Measurements from ENCODE around the gene PAGE3.

Gene PAGE3

GRCh38 chrX:55264816-55265215 is at the start of gene PAGE3:
Gene PAGE3 (minus strand): TSS chrX:55264916. CDS start chrX:55263903, 1,013 bp downstream.
- H3K9ac ChIP-seq = no peak within 1 kb of the TSS
- no peak within 1 kb of the TSS for H3K27ac ChIP-seq
- H3K4me2 ChIP-seq = no peak within 1 kb of the TSS
- peaks cover 29% of the 10 kb centered on the region for H3K27me3 ChIP-seq
- H3K9me3 ChIP-seq = peaks cover 7% of the 10 kb centered on the region
- H3K4me1 ChIP-seq = no peaks in the 10 kb centered on the region
- no peak for TF ChIP-seq Cebpa-rat (IDR thresholded peaks at IDR 0.05)
- H3K36me3 ChIP-seq = no peaks in the 10 kb centered on the region
- H3K4me3 ChIP-seq = no peak within 1 kb of the TSS
- no peaks in the 10 kb centered on the region for H4K20me1 ChIP-seq

- no peak overlapping the region for H3K4me2 ChIP-seq
- H3K27ac ChIP-seq = no peak overlapping the region
- no peaks in the 10 kb centered on the region; the same call in 1 of the 2 replicates for H4K20me1 ChIP-seq
- H3K4me1 ChIP-seq = no peaks in the 10 kb centered on the region
- no peaks in the 10 kb centered on the region for H3K36me3 ChIP-seq
- H3K9me3 ChIP-seq = no peaks in the 10 kb centered on the region
- no peak overlapping the region for H3K4me3 ChIP-seq
- no peak for TF ChIP-seq Cebpa-rat (IDR thresholded peaks at IDR 0.05)
- no peak overlapping the region for H3K9ac ChIP-seq
- peaks cover 78% of the 10 kb centered on the region for H3K27me3 ChIP-seq
Observed at GRCh38 chrX:55312655-55313054, 47.9 kb upstream of the PAGE3 start.

GRCh38 chrX:55290963-55291362 is 26.2 kb upstream of the PAGE3 start:
- no peak for TF ChIP-seq Cebpa-rat (IDR thresholded peaks at IDR 0.05)
- H3K4me1 ChIP-seq = no peaks in the 10 kb centered on the region
- H3K27ac ChIP-seq = no peak overlapping the region
- H3K4me2 ChIP-seq = no peak overlapping the region
- no peak overlapping the region for H3K9ac ChIP-seq
- no peaks in the 10 kb centered on the region for H4K20me1 ChIP-seq
- no peaks in the 10 kb centered on the region for H3K36me3 ChIP-seq
- H3K27me3 ChIP-seq = peaks cover 23% of the 10 kb centered on the region; the same call in 1 of the 2 replicates
- H3K4me3 ChIP-seq = no peak overlapping the region
- H3K9me3 ChIP-seq = peaks cover 12% of the 10 kb centered on the region

- Histone ChIP-seq H3K9ac (no peak overlapping the region), H3K27ac (no peak overlapping the region), H3K4me1 (no peaks in the 10 kb centered on the region), H3K4me3 (no peak overlapping the region), H3K27me3 (peaks cover 69% of the 10 kb centered on the region), H3K4me2 (no peak overlapping the region), H4K20me1 (no peaks in the 10 kb centered on the region), H3K9me3 (peaks cover 4% of the 10 kb centered on the region; the same call in 1 of the 2 replicates), H3K36me3 (no peaks in the 10 kb centered on the region)
- no peak for TF ChIP-seq Cebpa-rat (IDR thresholded peaks at IDR 0.05)
Observed at GRCh38 chrX:55279832-55280231, 15.1 kb upstream of the PAGE3 start.

GRCh38 chrX:55260806-55261205 is 3.9 kb downstream of the PAGE3 start:
- Histone ChIP-seq H3K4me1 (no peaks in the 10 kb centered on the region), H3K27me3 (peaks cover 24% of the 10 kb centered on the region), H3K9me3 (no peaks in the 10 kb centered on the region), H3K27ac (no peak overlapping the region), H3K4me2 (no peak overlapping the region), H3K9ac (no peak overlapping the region), H3K4me3 (no peak overlapping the region), H3K36me3 (no peaks in the 10 kb centered on the region), H4K20me1 (no peaks in the 10 kb centered on the region)
- TF ChIP-seq Cebpa-rat (IDR thresholded peaks at IDR 0.05) = no peak

- no peak overlapping the region for H3K27ac ChIP-seq
- H4K20me1 ChIP-seq = no peaks in the 10 kb centered on the region
- TF ChIP-seq Cebpa-rat (IDR thresholded peaks at IDR 0.05) = no peak
- H3K4me3 ChIP-seq = no peak overlapping the region
- H3K36me3 ChIP-seq = no peaks in the 10 kb centered on the region
- no peak overlapping the region for H3K4me2 ChIP-seq
- H3K9ac ChIP-seq = no peak overlapping the region
- peaks cover 2% of the 10 kb centered on the region; the same call in 1 of the 2 replicates for H3K9me3 ChIP-seq
- H3K4me1 ChIP-seq = no peaks in the 10 kb centered on the region
- H3K27me3 ChIP-seq = peaks cover 35% of the 10 kb centered on the region; the same call in 1 of the 2 replicates
Observed at GRCh38 chrX:55253528-55253927, 11.2 kb downstream of the PAGE3 start.

GRCh38 chrX:55240788-55241340 is 23.9 kb downstream of the PAGE3 start:
- peaks cover 24% of the 10 kb centered on the region for H3K27me3 ChIP-seq
- H3K4me3 ChIP-seq = no peak overlapping the region
- peaks cover 4% of the 10 kb centered on the region; the same call in 1 of the 2 replicates for H3K9me3 ChIP-seq
- no peak overlapping the region for H3K27ac ChIP-seq
- no peaks in the 10 kb centered on the region for H3K4me1 ChIP-seq
- no peaks in the 10 kb centered on the region for H4K20me1 ChIP-seq
- no peak for TF ChIP-seq Cebpa-rat (IDR thresholded peaks at IDR 0.05)
- H3K9ac ChIP-seq = no peak overlapping the region
- H3K36me3 ChIP-seq = no peaks in the 10 kb centered on the region
- H3K4me2 ChIP-seq = no peak overlapping the region

- no peaks in the 10 kb centered on the region for H3K4me1 ChIP-seq
- peaks cover 65% of the 10 kb centered on the region for H3K27me3 ChIP-seq
- peaks cover 15% of the 10 kb centered on the region for H3K9me3 ChIP-seq
- TF ChIP-seq Cebpa-rat (IDR thresholded peaks at IDR 0.05) = no peak
- no peak within 1 kb of the TSS for H3K4me3 ChIP-seq
- no peak within 1 kb of the TSS for H3K9ac ChIP-seq
- no peaks in the 10 kb centered on the region for H3K36me3 ChIP-seq
- H3K27ac ChIP-seq = no peak within 1 kb of the TSS
- H3K4me2 ChIP-seq = no peak within 1 kb of the TSS
- H4K20me1 ChIP-seq = no peaks in the 10 kb centered on the region
Observed at GRCh38 chrX:55220119-55220794, 44.5 kb downstream of the PAGE3 start, which contains the start of gene PAGE5. Gene PAGE5 (plus strand): TSS chrX:55220346. CDS start chrX:55221383, 1,037 bp downstream.

GRCh38 chrX:55213381-55213780 is 51.3 kb downstream of the PAGE3 start:
- Histone ChIP-seq H3K9ac (no peak overlapping the region), H3K4me1 (no peaks in the 10 kb centered on the region), H3K9me3 (peaks cover 7% of the 10 kb centered on the region; the same call in 1 of the 2 replicates), H3K4me3 (no peak overlapping the region), H4K20me1 (no peaks in the 10 kb centered on the region; the same call in 1 of the 2 replicates), H3K27me3 (peaks cover 49% of the 10 kb centered on the region), H3K36me3 (no peaks in the 10 kb centered on the region), H3K27ac (no peak overlapping the region), H3K4me2 (no peak overlapping the region)
- no peak for TF ChIP-seq Cebpa-rat (IDR thresholded peaks at IDR 0.05)

- Histone ChIP-seq H3K27me3 (peaks cover 57% of the 10 kb centered on the region), H4K20me1 (no peaks in the 10 kb centered on the region; the same call in 1 of the 2 replicates), H3K4me3 (no peak overlapping the region), H3K4me2 (no peak overlapping the region), H3K9ac (no peak overlapping the region), H3K27ac (no peak overlapping the region), H3K9me3 (no peaks in the 10 kb centered on the region), H3K36me3 (no peaks in the 10 kb centered on the region), H3K4me1 (no peaks in the 10 kb centered on the region)
- TF ChIP-seq Cebpa-rat (IDR thresholded peaks at IDR 0.05) = no peak
Observed at GRCh38 chrX:55210931-55211677, 53.6 kb downstream of the PAGE3 start.
